GM12891 (cell line): Measurements from ENCODE around the gene HAUS2.

Experiments
- POLR2A ChIP-seq: IDR thresholded peaks from 2 replicates; pipeline ENCODE4 v1.6.1; 2011; ENCODE audit warnings: low read depth, low read length, control low read depth
- POLR2AphosphoS5 ChIP-seq: IDR thresholded peaks from 2 replicates; pipeline ENCODE4 v1.6.1; 2011; ENCODE audit warnings: low read depth, low read length, control low read depth
- SPI1 ChIP-seq: IDR thresholded peaks from 2 replicates; pipeline ENCODE4 v1.6.1; 2011; ENCODE audit warnings: low read depth, low read length, control low read depth
- TAF1 ChIP-seq: IDR thresholded peaks from 2 replicates; pipeline ENCODE4 v1.6.1; 2011; ENCODE audit warnings: low read depth, low read length, control low read depth

DNA sequence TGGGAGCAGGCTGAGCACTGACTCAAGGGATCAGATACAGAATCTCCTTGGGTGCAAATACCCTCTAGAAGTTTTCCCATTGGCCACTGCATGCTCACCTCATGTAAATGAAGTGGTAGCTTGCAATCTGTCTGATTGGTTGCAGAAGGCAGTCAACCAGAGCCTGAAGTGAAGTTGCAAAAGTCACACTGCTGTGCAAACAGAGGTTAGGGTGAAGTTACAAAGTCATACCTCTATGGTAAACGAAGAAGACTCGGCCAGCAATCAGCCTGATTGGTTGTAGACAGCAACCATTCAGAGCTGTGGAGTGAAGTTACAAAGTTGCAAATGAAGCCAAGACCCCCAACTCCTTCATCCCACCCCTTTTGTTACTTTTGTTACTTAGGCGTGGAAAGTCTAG lies 53.9 kb downstream of the HAUS2 start:
- TF ChIP-seq POLR2A (no peak), TAF1 (no peak), POLR2AphosphoS5 (no peak), SPI1 (no peak)
